GM12873 (cell line): ENCODE results near the gene CHSY3.

ENCODE experiments used
- CTCF ChIP-seq: IDR thresholded peaks from 2 replicates; pipeline ENCODE4 v1.5.1; 2012; ENCODE audit warnings: low read depth, mild to moderate bottlenecking, moderate library complexity, low read length, control low read depth; ENCODE audit not compliant: insufficient read depth; ENCODE audit errors: missing control alignments

CHSY3 gene

DNA sequence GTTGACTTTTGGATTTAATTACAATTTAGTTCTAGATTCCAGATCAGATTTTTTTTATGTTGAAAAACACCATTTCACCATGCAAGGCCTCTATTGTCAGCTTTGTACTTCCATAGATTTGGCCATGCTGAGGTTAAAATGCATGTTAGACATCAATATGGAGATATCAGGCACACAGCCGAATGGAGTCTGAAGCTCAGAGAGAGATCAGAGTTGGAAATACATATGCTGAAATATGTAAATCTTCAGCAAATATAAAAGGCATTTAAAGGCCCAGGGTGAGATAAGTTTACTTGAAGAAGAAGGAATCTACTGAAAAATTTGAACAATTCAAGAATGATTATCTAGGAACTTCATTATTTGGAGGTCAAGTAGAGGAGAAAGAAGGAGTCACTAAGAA is 139.6 kb downstream of the CHSY3 start:
- TF ChIP-seq CTCF: no peak

GRCh38 chr5:130045334-130045733 is 141.1 kb downstream of the CHSY3 start:
- no peak for TF ChIP-seq CTCF

- TF ChIP-seq CTCF: no peak
Observed at GRCh38 chr5:130050585-130050984, 146.3 kb downstream of the CHSY3 start.

DNA sequence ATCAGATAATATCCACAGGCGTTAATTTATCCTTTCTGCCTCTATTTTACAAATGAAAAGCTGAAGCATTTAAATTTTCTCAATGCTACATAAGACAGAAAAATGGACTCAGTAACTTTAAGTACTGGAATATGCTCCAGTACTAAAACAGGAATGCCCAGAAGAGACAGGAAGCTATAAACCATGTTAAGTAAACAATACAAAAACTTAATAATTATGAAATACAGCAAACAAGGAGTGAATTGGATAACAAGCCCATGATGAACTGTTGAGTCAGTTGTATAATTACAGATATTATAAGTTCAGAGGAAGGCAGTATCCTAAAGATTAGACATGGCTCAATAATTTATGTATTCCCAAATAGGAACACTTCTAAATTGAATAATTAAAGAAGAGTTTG is 148.5 kb downstream of the CHSY3 start:
- no peak for TF ChIP-seq CTCF

DNA sequence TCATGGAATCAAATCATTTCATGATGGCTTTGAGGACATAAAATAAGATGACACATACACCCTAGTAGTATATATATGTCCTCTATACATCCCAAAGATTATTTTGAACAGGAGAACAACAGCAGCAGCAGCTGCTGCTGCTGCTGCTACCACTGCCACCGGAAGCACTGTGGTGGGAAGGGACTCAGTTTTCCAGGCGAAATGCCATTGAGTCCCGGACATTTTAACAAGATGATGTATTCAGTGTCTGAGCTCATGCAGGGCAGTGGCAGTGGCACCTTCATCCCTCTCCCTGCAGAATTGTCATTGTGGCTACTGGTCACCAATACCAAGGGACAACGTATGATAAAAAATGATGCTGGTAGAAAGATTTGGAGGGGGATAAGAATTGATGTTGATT is 151.3 kb downstream of the CHSY3 start:
- TF ChIP-seq CTCF: no peak

DNA sequence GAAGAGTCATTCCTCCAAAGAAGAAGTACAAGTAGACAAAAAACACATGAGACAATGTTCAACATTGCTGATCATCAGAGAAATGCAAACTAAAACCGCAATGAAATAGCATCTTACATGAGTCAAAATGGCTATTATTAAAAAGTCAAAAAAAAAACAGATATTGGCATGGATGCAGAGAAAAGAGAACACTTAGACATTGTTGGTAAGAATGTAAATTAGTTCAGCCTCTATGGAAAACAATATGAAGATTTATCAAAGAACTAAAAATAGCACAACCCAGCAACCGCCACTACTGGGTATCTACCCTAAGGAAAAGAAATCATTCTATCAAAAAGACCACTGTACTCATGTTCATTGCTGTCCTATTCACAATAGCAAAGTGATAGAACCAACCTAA is 157.5 kb downstream of the CHSY3 start:
- no peak for TF ChIP-seq CTCF

DNA sequence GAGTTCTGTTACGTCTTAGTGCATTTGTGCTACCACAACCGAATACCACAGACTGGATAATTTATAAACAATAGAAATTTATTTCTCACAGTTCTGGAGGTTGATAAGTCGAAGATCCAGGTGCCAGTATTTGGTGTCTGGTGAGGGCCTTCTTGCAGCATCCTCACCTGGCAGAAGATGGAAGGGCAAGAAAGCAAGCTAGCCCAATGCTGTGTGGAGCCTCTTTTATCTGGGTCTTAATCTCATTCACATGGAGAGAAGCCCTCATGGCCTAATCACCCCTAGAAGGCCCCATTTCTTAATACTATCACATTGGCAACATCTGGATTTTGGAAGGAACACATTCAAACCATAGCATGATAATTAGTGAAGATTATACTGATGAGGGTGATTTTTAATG is 159.3 kb downstream of the CHSY3 start:
- TF ChIP-seq CTCF: no peak

DNA sequence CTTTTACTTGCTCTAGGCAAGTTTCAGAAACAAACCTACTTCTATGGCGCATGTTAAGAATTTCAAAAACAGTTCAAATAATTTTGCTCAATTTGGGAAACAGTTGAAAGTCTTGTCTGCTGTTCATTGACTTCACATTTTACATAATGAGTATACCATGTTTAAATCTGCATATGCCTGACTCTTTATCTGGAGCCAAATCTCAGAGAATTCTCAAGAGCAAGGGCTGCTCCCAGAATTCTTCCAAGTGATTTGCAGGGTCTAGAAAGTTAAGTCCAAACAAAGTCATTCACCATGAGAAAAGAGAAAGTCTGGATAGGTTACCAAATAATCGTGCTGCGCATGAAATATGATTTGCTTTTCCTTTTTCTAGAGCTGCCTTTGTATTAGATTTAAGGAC is 160.2 kb downstream of the CHSY3 start:
- TF ChIP-seq CTCF: no peak
